Keratinocyte (primary cell): ENCODE measurements around the gene GPRC5C. TPM values are rescaled to one million over a fixed set of nuclear protein-coding genes. Genes with fewer than 3 reads are reported as not detected.
"Not testable (repeated sequence)": the region's sequence is repeated elsewhere in the genome, so short reads cannot be mapped to it uniquely, and the experiment has no call there.

Experiments
- DNase-seq: peaks from one replicate; pipeline ENCODE4 v3.0.0-alpha.2; 2011; ENCODE audit warnings: low read depth, missing footprints, low spot score
- FAIRE-seq: peaks from 2 replicates; lab custom pipeline; 2011; peaks lifted over from hg19 to GRCh38; lab: Jason Lieb, UNC
- H2AFZ ChIP-seq: 2 replicates; pipeline ENCODE4 v1.6.0; 2012; ENCODE audit warnings: low read length, control low read depth, inconsistent platforms; ENCODE audit not compliant: control insufficient read depth
- H3K27ac ChIP-seq: 2 replicates; pipeline ENCODE4 v1.5.1; 2011; ENCODE audit warnings: low read length; ENCODE audit not compliant: control insufficient read depth, insufficient read depth
- H3K27me3 ChIP-seq: 3 replicates; pipeline ENCODE4 v1.6.0; 2011; ENCODE audit warnings: low read length; ENCODE audit not compliant: control insufficient read depth, insufficient read depth; ENCODE audit errors: extremely low read depth
- H3K36me3 ChIP-seq, 2 experiments: 2 replicates in 1 of 2; 3 replicates in 1 of 2; pipeline ENCODE4 v1.5.1; 2011; ENCODE audit warnings: low read length in 2 of 2, mild to moderate bottlenecking in 1 of 2; ENCODE audit not compliant: control insufficient read depth in 2 of 2, insufficient read depth in 2 of 2; ENCODE audit errors: extremely low read depth in 1 of 2
- H3K4me1 ChIP-seq: 3 replicates; pipeline ENCODE4 v1.5.1; 2011; ENCODE audit warnings: low read length; ENCODE audit not compliant: control insufficient read depth, insufficient read depth; ENCODE audit errors: extremely low read depth
- H3K4me2 ChIP-seq: 3 replicates; pipeline ENCODE4 v1.6.0; 2011; ENCODE audit warnings: low read depth, low read length; ENCODE audit not compliant: control insufficient read depth, insufficient read depth; ENCODE audit errors: extremely low read depth
- H3K4me3 ChIP-seq, 3 experiments: fragments of 200-600 bp in 1 of 3; sonication (generic) in 1 of 3; 2 replicates in 2 of 3; 3 replicates in 1 of 3; pipeline ENCODE4 v1.5.1; 2011 to 2016; ENCODE audit warnings: low read length in 3 of 3, mild to moderate bottlenecking in 3 of 3, control low read depth in 2 of 3, inconsistent platforms in 1 of 3, low read depth in 1 of 3, mixed read lengths in 1 of 3, mixed run types in 1 of 3, moderate library complexity in 1 of 3; ENCODE audit not compliant: control insufficient read depth in 2 of 3, insufficient read depth in 2 of 3; ENCODE audit errors: extremely low read depth in 1 of 3
- H3K79me2 ChIP-seq: 2 replicates; pipeline ENCODE4 v1.6.0; 2012; ENCODE audit warnings: low read length; ENCODE audit not compliant: control insufficient read depth, insufficient read depth
- H3K9ac ChIP-seq: 3 replicates; pipeline ENCODE4 v1.6.0; 2011; ENCODE audit warnings: low read length; ENCODE audit not compliant: control insufficient read depth, insufficient read depth; ENCODE audit errors: extremely low read depth
- H3K9me1 ChIP-seq: 3 replicates; pipeline ENCODE4 v1.6.0; 2011; ENCODE audit warnings: low read length; ENCODE audit not compliant: control insufficient read depth, insufficient read depth; ENCODE audit errors: extremely low read depth
- H3K9me3 ChIP-seq: 2 replicates; pipeline ENCODE4 v1.5.1; 2012; ENCODE audit warnings: low read depth, low read length; ENCODE audit not compliant: control insufficient read depth
- H4K20me1 ChIP-seq: 3 replicates; pipeline ENCODE4 v1.6.0; 2011; ENCODE audit warnings: low read length; ENCODE audit not compliant: control insufficient read depth, insufficient read depth; ENCODE audit errors: extremely low read depth
- CTCF ChIP-seq, 3 experiments: IDR thresholded peaks in 1 of 3; conservative IDR thresholded peaks in 1 of 3; optimal IDR thresholded peaks in 1 of 3; 2 replicates in 2 of 3; 3 replicates in 1 of 3; pipeline versions ENCODE3 to v1.5.1; 2011; ENCODE audit warnings: low read length in 3 of 3, mild to moderate bottlenecking in 3 of 3, moderate library complexity in 2 of 3, control low read depth in 1 of 3, inconsistent platforms in 1 of 3; ENCODE audit not compliant: insufficient read depth in 2 of 3; ENCODE audit errors: extremely low read depth in 1 of 3
- EZH2 ChIP-seq: IDR thresholded peaks from one replicate; pipeline ENCODE4 v1.6.1; 2012; ENCODE audit warnings: inconsistent platforms, mild to moderate bottlenecking, low read length, moderate library complexity
- dilution Hi-C: fragments of 300-500 bp; cut with MboI; formaldehyde crosslinking; loops from one replicate; pipeline ENCODE4 v1.7.0; 2020; ENCODE audit warnings: low sequenced_read_pairs; ENCODE audit not compliant: extremely low pct_ligation_motif_present
- polyA plus RNA-seq, 5 experiments: library from polyadenylated mRNA; depleted of rRNA in 3 of 5; stranded (reverse) in 3 of 5; stranded (forward) in 1 of 5; unstranded in 1 of 5; fragments of >200 nt; gene quantifications; 1 replicate in 1 of 5; 2 replicates in 3 of 5; 3 replicates in 1 of 5; pipeline versions ENCODE4 v1.2.1 to v1.2.3, GENCODE V29; 2011 to 2012; ENCODE audit warnings: missing spikeins in 2 of 5, low read depth in 1 of 5, low replicate concordance in 1 of 5

The GPRC5C gene
- polyA plus RNA-seq, 1 donor (not counting 4 experiments of a cell fraction or from before 2014, with no cell fraction given), result 24.2 TPM

- dilution Hi-C loops, result no loop called here
- Histone ChIP-seq H3K4me2 (no peak overlapping the region), H3K36me3 (no peaks in the 10 kb centered on the region), H4K20me1 (no peaks in the 10 kb centered on the region), H3K9me1 (no peaks in the 10 kb centered on the region), H2AFZ (no peak overlapping the region), H3K9me3 (no peaks in the 10 kb centered on the region), H3K79me2 (no peaks in the 10 kb centered on the region), H3K4me1 (no peaks in the 10 kb centered on the region), H3K27ac (no peak overlapping the region), H3K4me3 (no peak overlapping the region), H3K9ac (no peak overlapping the region), H3K27me3 (no peaks in the 10 kb centered on the region)
- FAIRE-seq, result no peak
- no peak for DNase-seq
- TF ChIP-seq CTCF (optimal IDR thresholded peaks at IDR 0.05 in 1 of 3, IDR thresholded peaks at IDR 0.05 in 1 of 3, conservative IDR thresholded peaks at IDR 0.05 in 1 of 3; ENCODE audit: extremely low read depth in 1 of 3, insufficient read depth in 2 of 3, low read length in 3 of 3) (no peak), EZH2 (no peak)
Observed at GRCh38 chr17:74404789-74405188, 27.1 kb upstream of the GPRC5C start.

DNA sequence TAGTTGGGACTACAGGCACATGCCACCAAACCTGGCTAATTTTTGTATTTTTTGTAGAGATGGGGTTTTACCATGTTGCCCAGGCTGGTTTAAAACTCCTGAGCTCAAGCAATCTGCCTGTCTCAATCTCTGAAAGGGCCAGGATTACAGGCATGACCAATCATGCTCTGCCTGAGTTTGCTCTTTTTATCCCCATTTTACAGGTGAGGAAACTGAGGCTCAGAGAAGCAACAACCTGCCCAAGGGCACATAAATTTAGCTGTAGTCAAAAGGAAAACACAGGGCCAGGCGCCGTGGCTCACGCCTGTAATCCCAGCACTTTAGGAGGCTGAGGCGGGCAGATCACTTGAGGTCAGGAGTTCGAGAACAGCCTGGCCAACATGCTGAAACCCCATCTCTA is 26.6 kb upstream of the GPRC5C start:
- H2AFZ ChIP-seq, FAIRE-seq, DNase-seq, H3K27ac ChIP-seq, H3K27me3 ChIP-seq, H3K4me2 ChIP-seq, H3K9me3 ChIP-seq, H3K79me2 ChIP-seq, H3K4me1 ChIP-seq, H4K20me1 ChIP-seq, H3K9ac ChIP-seq, H3K36me3 ChIP-seq, H3K4me3 ChIP-seq, H3K9me1 ChIP-seq, dilution Hi-C loops: not testable (repeated sequence)

- no peak overlapping the region for H3K27ac ChIP-seq
- H3K4me2 ChIP-seq, result no peak overlapping the region
- no peaks in the 10 kb centered on the region for H3K9me3 ChIP-seq
- dilution Hi-C loops, result no loop called here
- no peaks in the 10 kb centered on the region for H3K27me3 ChIP-seq
- no peaks in the 10 kb centered on the region for H4K20me1 ChIP-seq
- H2AFZ ChIP-seq, result no peak overlapping the region
- H3K9ac ChIP-seq, result no peak overlapping the region
- no peaks in the 10 kb centered on the region for H3K4me1 ChIP-seq
- H3K4me3 ChIP-seq, result no peak overlapping the region
- H3K9me1 ChIP-seq, result no peaks in the 10 kb centered on the region
- no peak for FAIRE-seq
- no peak for TF ChIP-seq EZH2
- no peak for TF ChIP-seq CTCF (optimal IDR thresholded peaks at IDR 0.05 in 1 of 3, IDR thresholded peaks at IDR 0.05 in 1 of 3, conservative IDR thresholded peaks at IDR 0.05 in 1 of 3; ENCODE audit: extremely low read depth in 1 of 3, insufficient read depth in 2 of 3, low read length in 3 of 3)
- no peaks in the 10 kb centered on the region for H3K36me3 ChIP-seq
- no peaks in the 10 kb centered on the region for H3K79me2 ChIP-seq
- no peak for DNase-seq
Observed at GRCh38 chr17:74407384-74407783, 24.5 kb upstream of the GPRC5C start.
